H1 (cell line): ENCODE measurements around the gene TATDN2. TPM values are rescaled to one million over a fixed set of nuclear protein-coding genes. Genes with fewer than 3 reads are reported as not detected.

Source experiments
- CTCF ChIA-PET: fragments of 300-600 bp; sonication (Branson Sonifier 250); formaldehyde crosslinking; loops from one replicate; lab custom pipeline; 2021; ENCODE audit not compliant: partially characterized antibody; lab: Charles Lee
- POLR2A ChIA-PET: fragments of 300-600 bp; sonication (Branson Sonifier 250); formaldehyde crosslinking; loops from one replicate; lab custom pipeline; 2021; ENCODE audit warnings: inconsistent platforms; ENCODE audit not compliant: partially characterized antibody; lab: Charles Lee
- DNase-seq, 2 experiments: peaks; one replicate each; pipeline versions ENCODE4 v3.0.0 to v3.0.0-alpha.2; 2010 to 2022; ENCODE audit warnings: low spot score in 2 of 2, low read depth in 1 of 2, mixed read lengths in 1 of 2
- FAIRE-seq: peaks from 2 replicates; lab custom pipeline; 2011; peaks lifted over from hg19 to GRCh38; lab: Jason Lieb, UNC
- H2AFZ ChIP-seq: 2 replicates; pipeline ENCODE4 v1.8.1; 2012; ENCODE audit warnings: low read length, inconsistent platforms
- H2AK5ac ChIP-seq: 2 replicates; pipeline ENCODE4 v1.6.1; 2013; ENCODE audit warnings: low read depth, low read length
- H2BK120ac ChIP-seq: replicated peaks from 2 replicates; pipeline ENCODE3; 2013; ENCODE audit warnings: low read depth, low read length, inconsistent platforms
- H2BK12ac ChIP-seq: 2 replicates; pipeline ENCODE4 v1.6.1; 2013; ENCODE audit warnings: low read depth, low read length
- H2BK15ac ChIP-seq: 2 replicates; pipeline ENCODE4 v1.6.1; 2013; ENCODE audit warnings: low read length
- H2BK20ac ChIP-seq: 2 replicates; pipeline ENCODE4 v1.6.1; 2013; ENCODE audit warnings: low read length
- H2BK5ac ChIP-seq: 2 replicates; pipeline ENCODE4 v1.6.1; 2013; ENCODE audit warnings: low read depth, low read length
- H3K14ac ChIP-seq: 2 replicates; pipeline ENCODE4 v1.6.1; 2013; ENCODE audit warnings: inconsistent platforms; ENCODE audit not compliant: insufficient read length
- H3K18ac ChIP-seq: 2 replicates; pipeline ENCODE4 v1.6.1; 2013; ENCODE audit warnings: low read length; ENCODE audit errors: extremely low read depth
- H3K23ac ChIP-seq: 2 replicates; pipeline ENCODE4 v1.6.1; 2013; ENCODE audit warnings: inconsistent platforms; ENCODE audit not compliant: insufficient read length
- H3K23me2 ChIP-seq: 2 replicates; pipeline ENCODE4 v1.6.1; 2013; ENCODE audit warnings: low read depth, low read length
- H3K27ac ChIP-seq: 2 replicates; pipeline ENCODE4 v1.6.1; 2011; ENCODE audit warnings: low read depth, low read length, inconsistent platforms
- H3K27me3 ChIP-seq, 4 experiments: replicated peaks in 1 of 4; 1 replicate in 1 of 4; 2 replicates in 3 of 4; pipeline versions ENCODE4 v1.6.1 to v1.8.1; 2011 to 2013; ENCODE audit warnings: low read length in 3 of 4, mild to moderate bottlenecking in 3 of 4, inconsistent platforms in 2 of 4, mixed read lengths in 2 of 4, moderate library complexity in 1 of 4; ENCODE audit not compliant: control insufficient read depth in 3 of 4, insufficient read depth in 3 of 4; ENCODE audit errors: extremely low read depth in 1 of 4
- H3K36me3 ChIP-seq, 4 experiments: 2 replicates each; pipeline versions ENCODE4 v1.6.1 to v1.8.1; 2011 to 2013; ENCODE audit warnings: mild to moderate bottlenecking in 4 of 4, low read length in 3 of 4, moderate library complexity in 2 of 4, control low read depth in 1 of 4, inconsistent platforms in 1 of 4; ENCODE audit not compliant: insufficient read depth in 4 of 4, control insufficient read depth in 2 of 4
- H3K4ac ChIP-seq: replicated peaks from 2 replicates; pipeline ENCODE3; 2013; ENCODE audit warnings: low read length, low read depth, mixed read lengths, inconsistent platforms; ENCODE audit not compliant: insufficient read length
- H3K4me1 ChIP-seq, 4 experiments: replicated peaks in 1 of 4; 1 replicate in 1 of 4; 2 replicates in 3 of 4; pipeline versions ENCODE4 v1.6.1 to v1.8.1; 2011 to 2013; ENCODE audit warnings: low read length in 3 of 4, inconsistent platforms in 2 of 4, mixed read lengths in 1 of 4; ENCODE audit not compliant: insufficient read depth in 4 of 4, control insufficient read depth in 3 of 4
- H3K4me2 ChIP-seq, 2 experiments: 2 replicates each; pipeline versions ENCODE4 v1.6.1 to v1.8.1; 2011 to 2013; ENCODE audit warnings: low read depth in 2 of 2, low read length in 2 of 2, control low read depth in 1 of 2, inconsistent platforms in 1 of 2, mild to moderate bottlenecking in 1 of 2; ENCODE audit not compliant: insufficient read depth in 1 of 2
- H3K4me3 ChIP-seq, 4 experiments: fragments of 200-600, 300-600 bp in 1 of 4; sonication (generic), shearing (Covaris generic), sonication (Bioruptor Twin) in 1 of 4; 2 replicates each; pipeline versions ENCODE4 v1.5.1 to v1.8.1; 2011 to 2016; ENCODE audit warnings: low read length in 4 of 4, low read depth in 3 of 4, control low read depth in 2 of 4, inconsistent platforms in 2 of 4, mild to moderate bottlenecking in 2 of 4, mixed read lengths in 1 of 4, moderate library complexity in 1 of 4; ENCODE audit not compliant: insufficient read depth in 2 of 4; ENCODE audit errors: extremely low read depth in 1 of 4
- H3K56ac ChIP-seq: replicated peaks from 2 replicates; pipeline ENCODE3; 2013; ENCODE audit warnings: low read depth, mild to moderate bottlenecking, mixed read lengths, low read length, inconsistent platforms; ENCODE audit not compliant: insufficient read length
- H3K79me1 ChIP-seq: 2 replicates; pipeline ENCODE4 v1.6.1; 2013; ENCODE audit warnings: low read depth, low read length, control low read depth
- H3K79me2 ChIP-seq, 2 experiments: 2 replicates each; pipeline versions ENCODE4 v1.6.1 to v1.8.1; 2012 to 2013; ENCODE audit warnings: low read length in 2 of 2, mild to moderate bottlenecking in 2 of 2, inconsistent platforms in 1 of 2; ENCODE audit not compliant: insufficient read depth in 2 of 2, control insufficient read depth in 1 of 2
- H3K9ac ChIP-seq, 4 experiments: replicated peaks in 1 of 4; 1 replicate in 1 of 4; 2 replicates in 3 of 4; pipeline versions ENCODE4 v1.6.1 to v1.8.1; 2011 to 2013; ENCODE audit warnings: low read depth in 3 of 4, low read length in 3 of 4, control low read depth in 2 of 4, mild to moderate bottlenecking in 2 of 4, moderate library complexity in 2 of 4, inconsistent platforms in 1 of 4; ENCODE audit errors: extremely low read depth in 1 of 4
- H3K9me3 ChIP-seq, 2 experiments: 2 replicates each; pipeline versions ENCODE4 v1.6.1 to v1.8.1; 2012 to 2013; ENCODE audit warnings: mild to moderate bottlenecking in 2 of 2, moderate library complexity in 2 of 2, control low read depth in 1 of 2, inconsistent platforms in 1 of 2, low read depth in 1 of 2, low read length in 1 of 2, mixed read lengths in 1 of 2; ENCODE audit not compliant: insufficient read depth in 2 of 2
- H4K20me1 ChIP-seq, 2 experiments: replicated peaks in 1 of 2; 2 replicates each; pipeline versions ENCODE3 to v1.8.1; 2011 to 2013; ENCODE audit warnings: inconsistent platforms in 2 of 2, low read length in 2 of 2, mild to moderate bottlenecking in 1 of 2; ENCODE audit not compliant: insufficient read depth in 2 of 2, control insufficient read depth in 1 of 2
- H4K5ac ChIP-seq: 2 replicates; pipeline ENCODE4 v1.6.1; 2013; ENCODE audit warnings: low read length, low read depth, mixed read lengths, inconsistent platforms; ENCODE audit not compliant: insufficient read length
- H4K8ac ChIP-seq: 2 replicates; pipeline ENCODE4 v1.8.0; 2013; ENCODE audit warnings: mild to moderate bottlenecking, moderate library complexity, low read length, inconsistent platforms; ENCODE audit not compliant: insufficient read depth; ENCODE audit errors: extremely low read depth
- H4K91ac ChIP-seq: replicated peaks from 2 replicates; pipeline ENCODE3; 2013; ENCODE audit warnings: low read length, mixed read lengths, inconsistent platforms; ENCODE audit not compliant: insufficient read length
- POU5F1 ChIP-seq: IDR thresholded peaks from 2 replicates; pipeline ENCODE4 v1.6.1; 2011; ENCODE audit warnings: low read depth, mild to moderate bottlenecking, low read length, moderate library complexity
- SAP30 ChIP-seq: fragments of 300-600 bp; sonication (generic); IDR thresholded peaks from 2 replicates; pipeline ENCODE4 v1.7.1; 2012; ENCODE audit warnings: low read length, moderate library complexity, mild to moderate bottlenecking, inconsistent platforms; ENCODE audit not compliant: insufficient read depth, insufficient replicate concordance
- SIRT6 ChIP-seq: IDR thresholded peaks from one replicate; pipeline ENCODE4 v1.7.1; 2012; ENCODE audit warnings: low read length, inconsistent platforms
- USF2 ChIP-seq: IDR thresholded peaks from 2 replicates; pipeline ENCODE4 v1.6.1; 2011; ENCODE audit warnings: low read length, improper control_type of control experiment
- WGBS, 2 experiments: shearing (Covaris generic) in 1 of 2; methylation state at CpG; one replicate each; pipeline versions ENCODE4 v1.1.6 to v1.1.7; 2013 to 2015; ENCODE audit warnings: low lambda C conversion rate in 2 of 2, mixed read lengths in 2 of 2, inconsistent platforms in 1 of 2, low coverage in 1 of 2, missing lambda C conversion rate in 1 of 2; ENCODE audit not compliant: insufficient replicate concordance in 2 of 2, insufficient coverage in 1 of 2, insufficient read length in 1 of 2; ENCODE audit errors: extremely low coverage in 1 of 2, missing lambda C conversion rate in 1 of 2; 5-methylcytosine and 5-hydroxymethylcytosine counted together
- polyA plus RNA-seq, 7 experiments: library from polyadenylated mRNA; depleted of rRNA in 3 of 7; stranded (reverse) in 5 of 7; unstranded in 2 of 7; fragments of >200 nt in 5 of 7; fragments of 200-250 nt in 2 of 7; gene quantifications; 1 replicate in 5 of 7; 2 replicates in 1 of 7; 4 replicates in 1 of 7; pipeline versions ENCODE4 v1.2.1 to v1.2.3, GENCODE V29; 2011 to 2013; ENCODE audit warnings: missing spikeins in 2 of 7, mixed read lengths in 2 of 7
- total RNA-seq: library from RNA; stranded (reverse); fragmentation: NEBNext Ultra II Directional; extraction: Animal tissue kit (Norgen Biotek cat#: 25700); gene quantifications from 2 replicates; pipeline ENCODE4 v1.2.1, GENCODE V29; 2021

Gene TATDN2
- total and polyA plus RNA-seq, 2 of the 8 experiments (the other 6 are each of a cell fraction or from before 2014, with no cell fraction given), result 12.1 to 34.8 TPM

- H2BK15ac ChIP-seq, result no peak overlapping the region
- H3K4ac ChIP-seq, result no peak overlapping the region
- no peak overlapping the region for H3K23ac ChIP-seq
- POLR2A ChIA-PET, result interaction anchor here (1.1 kb wide), 1 partner anchor 28 kb away, joined by 3 read pairs; no protein-coding TSS in a partner anchor
- no peaks in the 10 kb centered on the region for H3K23me2 ChIP-seq
- H2BK12ac ChIP-seq, result no peak overlapping the region
- no peak overlapping the region for H2AK5ac ChIP-seq
- peaks cover 4 to 19% (median 14%) of the 10 kb centered on the region in 4 experiments for H3K36me3 ChIP-seq
- no peak overlapping the region for H3K4me3 ChIP-seq
- WGBS, 2 experiments, result 87% methylated on average over 9 of the region's 9 CpGs; no CpG with 5 or more reads in 1 of the 2 experiments
- H2BK120ac ChIP-seq, result no peak overlapping the region
- 0 out of 2 replicates have a peak overlapping the region, but pooled peaks have one; percentile 1 for H4K8ac ChIP-seq
- no peak overlapping the region for H3K27ac ChIP-seq
- H3K79me2 ChIP-seq, result no peaks in the 10 kb centered on the region
- peaks cover 0 to 7% (median 4%) of the 10 kb centered on the region in 4 experiments; a peak in 5 of 7 replicates for H3K4me1 ChIP-seq
- no peak overlapping the region for H3K4me2 ChIP-seq
- DNase-seq, result no peak
- H3K14ac ChIP-seq, result no peak overlapping the region
- no peak overlapping the region for H3K18ac ChIP-seq
- no peaks in the 10 kb centered on the region for H3K27me3 ChIP-seq
- no peaks in the 10 kb centered on the region for H3K9me3 ChIP-seq
- CTCF ChIA-PET, result interaction anchor here (1.5 to 2.2 kb wide), 2 partner anchors 10 to 12 kb away, joined by 4 to 9 read pairs; no protein-coding TSS in a partner anchor
- no peak overlapping the region for H2BK20ac ChIP-seq
- TF ChIP-seq SAP30 (no peak), SIRT6 (no peak), POU5F1 (no peak), USF2 (no peak)
- no peak for FAIRE-seq
- H2BK5ac ChIP-seq, result peak overlapping the region; percentile 1; the same call in 1 of the 2 replicates
- H3K9ac ChIP-seq, result peak overlapping the region in 1 of 4 experiments; percentile 27; a peak in 1 of 7 replicates
- H2AFZ ChIP-seq, result no peak overlapping the region
- H4K20me1 ChIP-seq, result peaks cover 0 to 3% of the 10 kb centered on the region in 2 experiments
- no peak overlapping the region for H3K56ac ChIP-seq
- no peaks in the 10 kb centered on the region for H3K79me1 ChIP-seq
- no peak overlapping the region for H4K91ac ChIP-seq
- no peak overlapping the region for H4K5ac ChIP-seq
Measured at GRCh38 chr3:10284496-10284895, 36.2 kb downstream of the TATDN2 start.
